NCI-H460 (cell line): ENCODE results near the gene CCT6A. TPM values are rescaled to one million over a fixed set of nuclear protein-coding genes. Genes with fewer than 3 reads are reported as not detected.
"Not testable (repeated sequence)": the region's sequence is repeated elsewhere in the genome, so short reads cannot be mapped to it uniquely, and the experiment has no call there.

ENCODE experiments used
- DNase-seq: peaks from one replicate; pipeline ENCODE4 v3.0.0-alpha.2; 2016; ENCODE audit warnings: low read depth; ENCODE audit errors: extremely low read depth
- polyA plus RNA-seq: library from polyadenylated mRNA; depleted of rRNA; stranded (reverse); fragments of >200 nt; gene quantifications from 2 replicates; pipeline ENCODE4 v1.2.3, GENCODE V29; 2014; cell fraction: nucleus; rRNA removed
- total RNA-seq: library from RNA; depleted of rRNA; stranded (reverse); fragments of >200 nt; shearing (Covaris generic); gene quantifications from 2 replicates; pipeline ENCODE4 v1.2.3, GENCODE V29; 2014; rRNA removed

The CCT6A gene
- 134 and 137 TPM in 2 replicates for total RNA-seq
- polyA plus RNA-seq: 97.8 and 147 TPM in 2 replicates

GRCh38 chr7:56051339-56052191 lies at the start of gene CCT6A, which contains the start of gene PSPH:
Gene CCT6A, plus strand, starts transcription at chr7:56051765. Its CDS starts 84 bp downstream, at chr7:56051849.
Gene PSPH, minus strand, starts transcription at chr7:56051444. Its CDS starts 30,232 bp downstream, at chr7:56021212.
- peak; percentile 86 for DNase-seq

GRCh38 chr7:56003749-56004148 lies 47.8 kb upstream of the CCT6A start:
- DNase-seq: no peak

- no peak for DNase-seq
These were observed 44.4 kb upstream of the CCT6A start for GRCh38 chr7:56007167-56007652.

GRCh38 chr7:56007891-56008290 lies 43.7 kb upstream of the CCT6A start:
- no peak for DNase-seq

GRCh38 chr7:56009695-56010094 lies 41.9 kb upstream of the CCT6A start:
- DNase-seq: no peak

- not testable (repeated sequence) for DNase-seq
These were observed 34.5 kb upstream of the CCT6A start for GRCh38 chr7:56017015-56017414.

GRCh38 chr7:56019501-56019900 lies 32.1 kb upstream of the CCT6A start:
- no peak for DNase-seq

- DNase-seq: no peak
These were observed 28.1 kb upstream of the CCT6A start for GRCh38 chr7:56023500-56023899.

GRCh38 chr7:56026538-56026937 lies 25.0 kb upstream of the CCT6A start:
- no peak for DNase-seq

GRCh38 chr7:56028942-56029630 lies 22.5 kb upstream of the CCT6A start:
- DNase-seq: no peak

GRCh38 chr7:56030340-56030739 lies 21.2 kb upstream of the CCT6A start:
- no peak for DNase-seq

- not testable (repeated sequence) for DNase-seq
These were observed 20.0 kb upstream of the CCT6A start for GRCh38 chr7:56031556-56031955.

GRCh38 chr7:56032578-56032977 lies 19.0 kb upstream of the CCT6A start:
- not testable (repeated sequence) for DNase-seq

- no peak for DNase-seq
These were observed 17.7 kb upstream of the CCT6A start for GRCh38 chr7:56033671-56034432.

GRCh38 chr7:56040730-56041129 lies 10.8 kb upstream of the CCT6A start:
- no peak for DNase-seq

- DNase-seq: not testable (repeated sequence)
These were observed 5.8 kb upstream of the CCT6A start for GRCh38 chr7:56045758-56046157.

GRCh38 chr7:56046721-56047445 lies 4.7 kb upstream of the CCT6A start:
- DNase-seq: no peak

- not testable (repeated sequence) for DNase-seq
These were observed 4.0 kb upstream of the CCT6A start for GRCh38 chr7:56047446-56048116.

GRCh38 chr7:56048245-56048644 lies 3.3 kb upstream of the CCT6A start:
- DNase-seq: no peak
